H1 (cell line): ENCODE results near the gene FNDC5. TPM values are rescaled to one million over a fixed set of nuclear protein-coding genes. Genes with fewer than 3 reads are reported as not detected.
A peak's percentile ranks its signal among the peaks of the same experiment; 100 is the strongest.

Experiments used
- CTCF ChIA-PET: fragments of 300-600 bp; sonication (Branson Sonifier 250); formaldehyde crosslinking; loops from one replicate; lab custom pipeline; 2021; ENCODE audit not compliant: partially characterized antibody; lab: Charles Lee
- POLR2A ChIA-PET: fragments of 300-600 bp; sonication (Branson Sonifier 250); formaldehyde crosslinking; loops from one replicate; lab custom pipeline; 2021; ENCODE audit warnings: inconsistent platforms; ENCODE audit not compliant: partially characterized antibody; lab: Charles Lee
- DNase-seq, 2 experiments: peaks; one replicate each; pipeline versions ENCODE4 v3.0.0 to v3.0.0-alpha.2; 2010 to 2022; ENCODE audit warnings: low spot score in 2 of 2, low read depth in 1 of 2, mixed read lengths in 1 of 2
- FAIRE-seq: peaks from 2 replicates; lab custom pipeline; 2011; peaks lifted over from hg19 to GRCh38; lab: Jason Lieb, UNC
- H2AFZ ChIP-seq: 2 replicates; pipeline ENCODE4 v1.8.1; 2012; ENCODE audit warnings: low read length, inconsistent platforms
- H2AK5ac ChIP-seq: 2 replicates; pipeline ENCODE4 v1.6.1; 2013; ENCODE audit warnings: low read depth, low read length
- H2BK120ac ChIP-seq: replicated peaks from 2 replicates; pipeline ENCODE3; 2013; ENCODE audit warnings: low read depth, low read length, inconsistent platforms
- H2BK12ac ChIP-seq: 2 replicates; pipeline ENCODE4 v1.6.1; 2013; ENCODE audit warnings: low read depth, low read length
- H2BK15ac ChIP-seq: 2 replicates; pipeline ENCODE4 v1.6.1; 2013; ENCODE audit warnings: low read length
- H2BK20ac ChIP-seq: 2 replicates; pipeline ENCODE4 v1.6.1; 2013; ENCODE audit warnings: low read length
- H2BK5ac ChIP-seq: 2 replicates; pipeline ENCODE4 v1.6.1; 2013; ENCODE audit warnings: low read depth, low read length
- H3K14ac ChIP-seq: 2 replicates; pipeline ENCODE4 v1.6.1; 2013; ENCODE audit warnings: inconsistent platforms; ENCODE audit not compliant: insufficient read length
- H3K18ac ChIP-seq: 2 replicates; pipeline ENCODE4 v1.6.1; 2013; ENCODE audit warnings: low read length; ENCODE audit errors: extremely low read depth
- H3K23ac ChIP-seq: 2 replicates; pipeline ENCODE4 v1.6.1; 2013; ENCODE audit warnings: inconsistent platforms; ENCODE audit not compliant: insufficient read length
- H3K23me2 ChIP-seq: 2 replicates; pipeline ENCODE4 v1.6.1; 2013; ENCODE audit warnings: low read depth, low read length
- H3K27ac ChIP-seq: 2 replicates; pipeline ENCODE4 v1.6.1; 2011; ENCODE audit warnings: low read depth, low read length, inconsistent platforms
- H3K27me3 ChIP-seq, 4 experiments: replicated peaks in 1 of 4; 1 replicate in 1 of 4; 2 replicates in 3 of 4; pipeline versions ENCODE4 v1.6.1 to v1.8.1; 2011 to 2013; ENCODE audit warnings: low read length in 3 of 4, mild to moderate bottlenecking in 3 of 4, inconsistent platforms in 2 of 4, mixed read lengths in 2 of 4, moderate library complexity in 1 of 4; ENCODE audit not compliant: control insufficient read depth in 3 of 4, insufficient read depth in 3 of 4; ENCODE audit errors: extremely low read depth in 1 of 4
- H3K36me3 ChIP-seq, 4 experiments: 2 replicates each; pipeline versions ENCODE4 v1.6.1 to v1.8.1; 2011 to 2013; ENCODE audit warnings: mild to moderate bottlenecking in 4 of 4, low read length in 3 of 4, moderate library complexity in 2 of 4, control low read depth in 1 of 4, inconsistent platforms in 1 of 4; ENCODE audit not compliant: insufficient read depth in 4 of 4, control insufficient read depth in 2 of 4
- H3K4ac ChIP-seq: replicated peaks from 2 replicates; pipeline ENCODE3; 2013; ENCODE audit warnings: low read length, low read depth, mixed read lengths, inconsistent platforms; ENCODE audit not compliant: insufficient read length
- H3K4me1 ChIP-seq, 4 experiments: replicated peaks in 1 of 4; 1 replicate in 1 of 4; 2 replicates in 3 of 4; pipeline versions ENCODE4 v1.6.1 to v1.8.1; 2011 to 2013; ENCODE audit warnings: low read length in 3 of 4, inconsistent platforms in 2 of 4, mixed read lengths in 1 of 4; ENCODE audit not compliant: insufficient read depth in 4 of 4, control insufficient read depth in 3 of 4
- H3K4me2 ChIP-seq, 2 experiments: 2 replicates each; pipeline versions ENCODE4 v1.6.1 to v1.8.1; 2011 to 2013; ENCODE audit warnings: low read depth in 2 of 2, low read length in 2 of 2, control low read depth in 1 of 2, inconsistent platforms in 1 of 2, mild to moderate bottlenecking in 1 of 2; ENCODE audit not compliant: insufficient read depth in 1 of 2
- H3K4me3 ChIP-seq, 4 experiments: fragments of 200-600, 300-600 bp in 1 of 4; sonication (generic), shearing (Covaris generic), sonication (Bioruptor Twin) in 1 of 4; 2 replicates each; pipeline versions ENCODE4 v1.5.1 to v1.8.1; 2011 to 2016; ENCODE audit warnings: low read length in 4 of 4, low read depth in 3 of 4, control low read depth in 2 of 4, inconsistent platforms in 2 of 4, mild to moderate bottlenecking in 2 of 4, mixed read lengths in 1 of 4, moderate library complexity in 1 of 4; ENCODE audit not compliant: insufficient read depth in 2 of 4; ENCODE audit errors: extremely low read depth in 1 of 4
- H3K56ac ChIP-seq: replicated peaks from 2 replicates; pipeline ENCODE3; 2013; ENCODE audit warnings: low read depth, mild to moderate bottlenecking, mixed read lengths, low read length, inconsistent platforms; ENCODE audit not compliant: insufficient read length
- H3K79me1 ChIP-seq: 2 replicates; pipeline ENCODE4 v1.6.1; 2013; ENCODE audit warnings: low read depth, low read length, control low read depth
- H3K79me2 ChIP-seq, 2 experiments: 2 replicates each; pipeline versions ENCODE4 v1.6.1 to v1.8.1; 2012 to 2013; ENCODE audit warnings: low read length in 2 of 2, mild to moderate bottlenecking in 2 of 2, inconsistent platforms in 1 of 2; ENCODE audit not compliant: insufficient read depth in 2 of 2, control insufficient read depth in 1 of 2
- H3K9ac ChIP-seq, 4 experiments: replicated peaks in 1 of 4; 1 replicate in 1 of 4; 2 replicates in 3 of 4; pipeline versions ENCODE4 v1.6.1 to v1.8.1; 2011 to 2013; ENCODE audit warnings: low read depth in 3 of 4, low read length in 3 of 4, control low read depth in 2 of 4, mild to moderate bottlenecking in 2 of 4, moderate library complexity in 2 of 4, inconsistent platforms in 1 of 4; ENCODE audit errors: extremely low read depth in 1 of 4
- H3K9me3 ChIP-seq, 2 experiments: 2 replicates each; pipeline versions ENCODE4 v1.6.1 to v1.8.1; 2012 to 2013; ENCODE audit warnings: mild to moderate bottlenecking in 2 of 2, moderate library complexity in 2 of 2, control low read depth in 1 of 2, inconsistent platforms in 1 of 2, low read depth in 1 of 2, low read length in 1 of 2, mixed read lengths in 1 of 2; ENCODE audit not compliant: insufficient read depth in 2 of 2
- H4K20me1 ChIP-seq, 2 experiments: replicated peaks in 1 of 2; 2 replicates each; pipeline versions ENCODE3 to v1.8.1; 2011 to 2013; ENCODE audit warnings: inconsistent platforms in 2 of 2, low read length in 2 of 2, mild to moderate bottlenecking in 1 of 2; ENCODE audit not compliant: insufficient read depth in 2 of 2, control insufficient read depth in 1 of 2
- H4K5ac ChIP-seq: 2 replicates; pipeline ENCODE4 v1.6.1; 2013; ENCODE audit warnings: low read length, low read depth, mixed read lengths, inconsistent platforms; ENCODE audit not compliant: insufficient read length
- H4K8ac ChIP-seq: 2 replicates; pipeline ENCODE4 v1.8.0; 2013; ENCODE audit warnings: mild to moderate bottlenecking, moderate library complexity, low read length, inconsistent platforms; ENCODE audit not compliant: insufficient read depth; ENCODE audit errors: extremely low read depth
- H4K91ac ChIP-seq: replicated peaks from 2 replicates; pipeline ENCODE3; 2013; ENCODE audit warnings: low read length, mixed read lengths, inconsistent platforms; ENCODE audit not compliant: insufficient read length
- CBX8 ChIP-seq: fragments of 300-800, 300-1000 bp; sonication (generic); IDR thresholded peaks from 2 replicates; pipeline ENCODE4 v1.7.1; 2016; ENCODE audit warnings: low read depth, low read length, borderline replicate concordance
- CREB1 ChIP-seq: IDR thresholded peaks from 2 replicates; pipeline ENCODE4 v1.6.1; 2012; ENCODE audit warnings: inconsistent platforms
- EZH2 ChIP-seq: fragments of 200-600 bp; sonication (generic); IDR thresholded peaks from 2 replicates; pipeline ENCODE4 v1.7.1; 2012; ENCODE audit warnings: low read depth, mild to moderate bottlenecking, moderate library complexity, low read length, inconsistent platforms; ENCODE audit not compliant: severe bottlenecking
- HDAC6 ChIP-seq: IDR thresholded peaks from one replicate; pipeline ENCODE4 v1.7.1; 2012; ENCODE audit warnings: low read depth, mild to moderate bottlenecking, inconsistent platforms, low read length, moderate library complexity
- SIN3A ChIP-seq, 2 experiments: IDR thresholded peaks in 1 of 2; conservative IDR thresholded peaks in 1 of 2; 2 replicates each; pipeline ENCODE4 v1.6.1; 2011 to 2012; ENCODE audit warnings: low read length in 2 of 2, improper control_type of control experiment in 1 of 2, low read depth in 1 of 2, mild to moderate bottlenecking in 1 of 2
- SIX5 ChIP-seq: IDR thresholded peaks from 2 replicates; pipeline ENCODE4 v1.6.1; 2011; ENCODE audit warnings: mild to moderate bottlenecking, low read depth, low read length
- TBP ChIP-seq: IDR thresholded peaks from 2 replicates; pipeline ENCODE4 v1.6.1; 2011; ENCODE audit warnings: low read depth, low read length, improper control_type of control experiment
- YY1 ChIP-seq: IDR thresholded peaks from 2 replicates; pipeline ENCODE4 v1.6.1; 2011; ENCODE audit warnings: low read depth, mild to moderate bottlenecking, low read length
- WGBS, 2 experiments: shearing (Covaris generic) in 1 of 2; methylation state at CpG; one replicate each; pipeline versions ENCODE4 v1.1.6 to v1.1.7; 2013 to 2015; ENCODE audit warnings: low lambda C conversion rate in 2 of 2, mixed read lengths in 2 of 2, inconsistent platforms in 1 of 2, low coverage in 1 of 2, missing lambda C conversion rate in 1 of 2; ENCODE audit not compliant: insufficient replicate concordance in 2 of 2, insufficient coverage in 1 of 2, insufficient read length in 1 of 2; ENCODE audit errors: extremely low coverage in 1 of 2, missing lambda C conversion rate in 1 of 2; 5-methylcytosine and 5-hydroxymethylcytosine counted together
- polyA plus RNA-seq, 7 experiments: library from polyadenylated mRNA; depleted of rRNA in 3 of 7; stranded (reverse) in 5 of 7; unstranded in 2 of 7; fragments of >200 nt in 5 of 7; fragments of 200-250 nt in 2 of 7; gene quantifications; 1 replicate in 5 of 7; 2 replicates in 1 of 7; 4 replicates in 1 of 7; pipeline versions ENCODE4 v1.2.1 to v1.2.3, GENCODE V29; 2011 to 2013; ENCODE audit warnings: missing spikeins in 2 of 7, mixed read lengths in 2 of 7
- total RNA-seq: library from RNA; stranded (reverse); fragmentation: NEBNext Ultra II Directional; extraction: Animal tissue kit (Norgen Biotek cat#: 25700); gene quantifications from 2 replicates; pipeline ENCODE4 v1.2.1, GENCODE V29; 2021
- TF ChIP-seq, protein P1 (sequence below): IDR thresholded peaks from 2 replicates; pipeline ENCODE4 v1.6.1; 2011; ENCODE audit warnings: low read depth, mild to moderate bottlenecking, low read length; ENCODE audit not compliant: insufficient read depth

Gene FNDC5
- total and polyA plus RNA-seq, 2 of the 8 experiments (the other 6 are each of a cell fraction or from before 2014, with no cell fraction given) = 1.8 to 2.0 TPM

DNA sequence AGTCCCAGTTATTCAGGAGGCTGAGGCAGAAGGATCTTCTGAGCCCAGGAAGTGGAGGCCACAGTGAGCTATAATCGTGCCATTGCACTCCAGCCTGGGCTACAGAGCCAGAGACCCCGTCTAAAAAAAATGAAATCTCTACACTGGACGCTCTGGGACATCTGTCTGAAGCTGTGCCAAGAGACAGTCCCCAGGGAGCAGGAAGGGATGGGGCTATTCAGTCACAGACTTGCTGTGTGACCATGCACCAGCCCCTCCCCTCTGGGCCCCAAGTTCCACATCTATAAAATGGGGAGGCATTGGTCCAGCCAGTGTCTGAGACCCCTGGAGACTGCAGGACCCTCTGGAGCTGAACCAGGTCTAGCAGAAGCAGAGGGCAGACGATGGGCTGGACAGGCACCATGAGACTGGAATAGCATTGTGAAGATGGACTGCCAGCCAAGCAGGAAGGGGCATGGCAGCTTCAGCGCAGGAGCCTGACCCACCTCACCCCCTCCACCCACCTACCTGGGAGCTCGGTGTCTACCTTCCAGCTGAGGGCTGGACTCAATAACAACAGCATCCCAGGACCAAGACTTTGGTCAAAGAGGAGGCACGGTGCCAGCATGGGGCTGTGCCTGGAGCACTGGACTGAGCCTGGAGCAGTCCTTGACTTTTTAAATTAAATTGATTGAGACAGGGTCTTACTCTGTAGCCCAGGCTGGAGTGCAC is 29.0 kb upstream of the FNDC5 start:
- Histone ChIP-seq H2BK12ac (peak overlapping the region; percentile 75; the same call in 1 of the 2 replicates), H3K9me3 (no peaks in the 10 kb centered on the region), H3K18ac (peak overlapping the region; percentile 1; the same call in 1 of the 2 replicates), H3K27me3 (peaks cover 14 to 40% (median 34%) of the 10 kb centered on the region in 4 experiments), H2BK5ac (no peak overlapping the region), H3K23me2 (peaks cover 11% of the 10 kb centered on the region; the same call in 1 of the 2 replicates), H2AK5ac (peak overlapping the region; percentile 25; the same call in 1 of the 2 replicates), H3K4me1 (peaks cover 0 to 13% (median 9%) of the 10 kb centered on the region in 4 experiments; a peak in 6 of 7 replicates), H3K4me3 (no peak overlapping the region), H3K79me2 (no peaks in the 10 kb centered on the region), H3K36me3 (no peaks in the 10 kb centered on the region), H3K4ac (no peak overlapping the region), H3K79me1 (no peaks in the 10 kb centered on the region), H3K56ac (no peak overlapping the region), H3K23ac (no peak overlapping the region), H4K20me1 (peaks cover 2 to 4% of the 10 kb centered on the region in 2 experiments), H4K8ac (no peak overlapping the region), H4K5ac (no peak overlapping the region), H3K14ac (no peak overlapping the region), H4K91ac (no peak overlapping the region), H3K4me2 (peak overlapping the region in 1 of 2 experiments; percentile 73; a peak in 1 of 4 replicates), H2AFZ (no peak overlapping the region), H2BK120ac (no peak overlapping the region), H3K27ac (no peak overlapping the region), H2BK20ac (no peak overlapping the region), H2BK15ac (0 out of 2 replicates have a peak overlapping the region, but pooled peaks have one; percentile 88), H3K9ac (no peak overlapping the region)
- no peak for FAIRE-seq
- ChIA-PET CTCF (interaction anchor here (0.7 to 16.6 kb wide), 9 partner anchors 8 to 189 kb away, joined by 3 to 382 read pairs (median 6); partner anchors contain the start of genes FNDC5 and HPCA), POLR2A (interaction anchor here (0.7 to 1.2 kb wide), 3 partner anchors 115 to 499 kb away, joined by 3 read pairs; partner anchors contain the start of gene AZIN2)
- WGBS, 2 experiments = 83% methylated on average over 7 of the region's 7 CpGs; no CpG with 5 or more reads in 1 of the 2 experiments
- no peak for DNase-seq
- no peak for TF ChIP-seq SIX5
- no peak for TF ChIP-seq HDAC6
- TF ChIP-seq, protein P1, sequence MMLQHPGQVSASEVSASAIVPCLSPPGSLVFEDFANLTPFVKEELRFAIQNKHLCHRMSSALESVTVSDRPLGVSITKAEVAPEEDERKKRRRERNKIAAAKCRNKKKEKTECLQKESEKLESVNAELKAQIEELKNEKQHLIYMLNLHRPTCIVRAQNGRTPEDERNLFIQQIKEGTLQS = no peak
- no peak for TF ChIP-seq CBX8
- no peak for TF ChIP-seq SIN3A (conservative IDR thresholded peaks at IDR 0.05 in 1 of 2, IDR thresholded peaks at IDR 0.05 in 1 of 2; ENCODE audit: low read depth in 1 of 2, low read length in 2 of 2)
- no peak for TF ChIP-seq TBP
- no peak for TF ChIP-seq YY1
- TF ChIP-seq CREB1 = no peak
- no peak for TF ChIP-seq EZH2
